ENCODE results near the gene NEU1.

DNA sequence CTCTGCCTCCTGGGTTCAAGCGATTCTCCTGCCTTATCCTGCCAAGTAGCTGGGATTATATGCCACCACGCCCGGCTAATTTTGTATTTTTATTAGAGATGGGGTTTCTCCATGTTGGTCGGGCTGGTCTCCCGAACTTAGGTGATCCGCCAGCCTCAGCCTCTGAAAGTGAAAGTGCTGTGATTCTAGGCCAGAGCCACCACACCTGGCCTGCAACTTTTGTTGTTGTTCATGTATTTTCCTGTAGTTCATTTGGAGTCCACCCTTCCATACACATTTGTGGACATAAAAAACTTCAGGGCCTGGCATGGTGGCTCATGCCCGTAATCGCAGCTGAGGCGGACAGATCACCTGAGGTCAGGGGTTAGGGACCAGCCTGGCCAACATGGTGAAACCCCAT, 20.6 kb downstream of the NEU1 start:
- TF ChIP-seq ESRRG (CRISPR knock-in tag; IDR thresholded peaks at IDR 0.05) (no peak), CSDC2 (CRISPR knock-in tag; IDR thresholded peaks at IDR 0.05) (no peak), ZNF8 (CRISPR knock-in tag; IDR thresholded peaks at IDR 0.05) (no peak), RARB (CRISPR knock-in tag; IDR thresholded peaks at IDR 0.05) (no peak), ZNF565 (CRISPR knock-in tag; conservative IDR thresholded peaks at IDR 0.05; ENCODE audit: low read depth) (no peak)
- TF ChIP-seq, protein P1, sequence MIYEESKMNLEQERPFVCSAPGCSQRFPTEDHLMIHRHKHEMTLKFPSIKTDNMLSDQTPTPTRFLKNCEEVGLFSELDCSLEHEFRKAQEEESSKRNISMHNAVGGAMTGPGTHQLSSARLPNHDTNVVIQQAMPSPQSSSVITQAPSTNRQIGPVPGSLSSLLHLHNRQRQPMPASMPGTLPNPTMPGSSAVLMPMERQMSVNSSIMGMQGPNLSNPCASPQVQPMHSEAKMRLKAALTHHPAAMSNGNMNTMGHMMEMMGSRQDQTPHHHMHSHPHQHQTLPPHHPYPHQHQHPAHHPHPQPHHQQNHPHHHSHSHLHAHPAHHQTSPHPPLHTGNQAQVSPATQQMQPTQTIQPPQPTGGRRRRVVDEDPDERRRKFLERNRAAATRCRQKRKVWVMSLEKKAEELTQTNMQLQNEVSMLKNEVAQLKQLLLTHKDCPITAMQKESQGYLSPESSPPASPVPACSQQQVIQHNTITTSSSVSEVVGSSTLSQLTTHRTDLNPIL (CRISPR knock-in tag; IDR thresholded peaks at IDR 0.05; ENCODE audit: low read depth): no peak
- TF ChIP-seq, protein P2, sequence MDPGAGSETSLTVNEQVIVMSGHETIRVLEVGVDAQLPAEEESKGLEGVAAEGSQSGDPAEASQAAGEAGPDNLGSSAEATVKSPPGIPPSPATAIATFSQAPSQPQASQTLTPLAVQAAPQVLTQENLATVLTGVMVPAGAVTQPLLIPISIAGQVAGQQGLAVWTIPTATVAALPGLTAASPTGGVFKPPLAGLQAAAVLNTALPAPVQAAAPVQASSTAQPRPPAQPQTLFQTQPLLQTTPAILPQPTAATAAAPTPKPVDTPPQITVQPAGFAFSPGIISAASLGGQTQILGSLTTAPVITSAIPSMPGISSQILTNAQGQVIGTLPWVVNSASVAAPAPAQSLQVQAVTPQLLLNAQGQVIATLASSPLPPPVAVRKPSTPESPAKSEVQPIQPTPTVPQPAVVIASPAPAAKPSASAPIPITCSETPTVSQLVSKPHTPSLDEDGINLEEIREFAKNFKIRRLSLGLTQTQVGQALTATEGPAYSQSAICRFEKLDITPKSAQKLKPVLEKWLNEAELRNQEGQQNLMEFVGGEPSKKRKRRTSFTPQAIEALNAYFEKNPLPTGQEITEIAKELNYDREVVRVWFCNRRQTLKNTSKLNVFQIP (CRISPR knock-in tag; IDR thresholded peaks at IDR 0.05; ENCODE audit: borderline replicate concordance, low read depth): no peak
